Type B pancreatic cell (in vitro differentiated cells): Measurements from ENCODE around the gene KDM6A. TPM values are rescaled to one million over a fixed set of nuclear protein-coding genes. Genes with fewer than 3 reads are reported as not detected.
"Not testable (repeated sequence)": the region's sequence is repeated elsewhere in the genome, so short reads cannot be mapped to it uniquely, and the experiment has no call there.

Experiments used
- DNase-seq: peaks from one replicate; pipeline ENCODE4 v3.0.0; 2021; ENCODE audit warnings: mixed read lengths; ENCODE audit not compliant: unreplicated experiment; ENCODE audit errors: extremely low spot score
- H3K27ac Mint-ChIP-seq: 2 replicates; pipeline ENCODE4 v1.8.0; 2021; ENCODE audit warnings: mild to moderate bottlenecking, mixed read lengths
- H3K27me3 Mint-ChIP-seq: 2 replicates; pipeline ENCODE4 v1.8.0; 2021; ENCODE audit warnings: mixed read lengths
- H3K36me3 Mint-ChIP-seq: 2 replicates; pipeline ENCODE4 v1.8.0; 2021; ENCODE audit warnings: mixed read lengths
- H3K4me1 Mint-ChIP-seq: one replicate; pipeline ENCODE4 v1.8.0; 2021; ENCODE audit warnings: mixed read lengths; ENCODE audit not compliant: unreplicated experiment
- H3K4me3 Mint-ChIP-seq: 2 replicates; pipeline ENCODE4 v1.8.0; 2021; ENCODE audit warnings: mild to moderate bottlenecking, mixed read lengths
- H3K9me3 Mint-ChIP-seq: 2 replicates; pipeline ENCODE4 v1.8.0; 2021; ENCODE audit warnings: mixed read lengths
- total RNA-seq: library from RNA; stranded (reverse); gene quantifications from 2 replicates; pipeline ENCODE4 v1.2.1, GENCODE V29; 2021; ENCODE audit warnings: low replicate concordance
- TF ChIP-seq, protein P1 (sequence below): fragments of 200-600 bp; sonication (generic); conservative IDR thresholded peaks from 2 replicates; pipeline ENCODE4 v1.5.0; 2021; ENCODE audit warnings: antibody characterized with exemption, mild to moderate bottlenecking

Gene KDM6A
- total RNA-seq, 1 donor from 2014 or later: 38.1 TPM

DNA sequence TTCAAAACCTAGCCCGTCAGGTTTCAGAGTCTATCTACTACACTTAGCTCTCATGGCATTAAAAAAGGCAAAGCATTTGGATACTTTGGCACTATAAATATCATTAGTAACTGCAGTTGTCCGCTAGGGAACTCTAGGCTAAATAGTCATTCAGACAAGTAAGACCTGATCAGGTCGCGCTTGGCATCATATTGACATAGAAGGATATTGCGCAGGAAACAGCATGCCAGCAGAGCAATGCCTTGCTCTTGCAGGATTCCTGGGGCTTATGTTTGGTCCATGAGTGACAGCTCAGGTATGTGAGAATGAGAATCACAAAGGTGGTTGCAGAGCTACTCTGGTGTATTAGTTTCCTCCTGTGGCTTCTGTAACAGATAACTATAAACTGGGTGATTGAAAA lies 62.7 kb downstream of the KDM6A start:
- Mint-ChIP-seq H3K27me3 (no peaks in the 10 kb centered on the region), H3K27ac (peak overlapping the region; percentile 55), H3K36me3 (peaks cover 3% of the 10 kb centered on the region), H3K9me3 (peaks cover 3% of the 10 kb centered on the region), H3K4me1 (no peaks in the 10 kb centered on the region), H3K4me3 (no peak overlapping the region)
- TF ChIP-seq, protein P1, sequence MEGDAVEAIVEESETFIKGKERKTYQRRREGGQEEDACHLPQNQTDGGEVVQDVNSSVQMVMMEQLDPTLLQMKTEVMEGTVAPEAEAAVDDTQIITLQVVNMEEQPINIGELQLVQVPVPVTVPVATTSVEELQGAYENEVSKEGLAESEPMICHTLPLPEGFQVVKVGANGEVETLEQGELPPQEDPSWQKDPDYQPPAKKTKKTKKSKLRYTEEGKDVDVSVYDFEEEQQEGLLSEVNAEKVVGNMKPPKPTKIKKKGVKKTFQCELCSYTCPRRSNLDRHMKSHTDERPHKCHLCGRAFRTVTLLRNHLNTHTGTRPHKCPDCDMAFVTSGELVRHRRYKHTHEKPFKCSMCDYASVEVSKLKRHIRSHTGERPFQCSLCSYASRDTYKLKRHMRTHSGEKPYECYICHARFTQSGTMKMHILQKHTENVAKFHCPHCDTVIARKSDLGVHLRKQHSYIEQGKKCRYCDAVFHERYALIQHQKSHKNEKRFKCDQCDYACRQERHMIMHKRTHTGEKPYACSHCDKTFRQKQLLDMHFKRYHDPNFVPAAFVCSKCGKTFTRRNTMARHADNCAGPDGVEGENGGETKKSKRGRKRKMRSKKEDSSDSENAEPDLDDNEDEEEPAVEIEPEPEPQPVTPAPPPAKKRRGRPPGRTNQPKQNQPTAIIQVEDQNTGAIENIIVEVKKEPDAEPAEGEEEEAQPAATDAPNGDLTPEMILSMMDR: no peak
- no peak for DNase-seq

DNA sequence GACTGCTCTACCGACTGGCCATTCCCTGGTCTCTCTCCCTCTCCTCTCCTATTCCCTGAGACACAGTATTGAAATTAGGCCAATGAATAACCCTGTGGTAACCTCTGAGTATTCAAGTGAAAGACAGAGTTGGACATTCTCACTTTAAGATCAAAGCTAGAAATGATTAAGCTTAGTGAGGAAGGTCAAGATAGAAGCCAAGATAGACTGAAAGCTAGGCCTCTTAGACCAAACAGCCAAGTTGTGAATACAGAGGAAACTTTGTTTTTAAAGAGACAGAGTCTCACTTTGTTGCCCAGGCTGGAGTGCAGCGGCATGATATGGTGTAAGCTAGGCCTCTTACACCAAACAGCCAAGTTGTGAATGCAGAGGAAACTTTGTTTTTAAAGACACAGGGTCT lies 64.6 kb downstream of the KDM6A start:
- Mint-ChIP-seq H3K36me3 (peaks cover 3% of the 10 kb centered on the region), H3K4me3 (no peak overlapping the region), H3K9me3 (peaks cover 3% of the 10 kb centered on the region), H3K4me1 (no peaks in the 10 kb centered on the region), H3K27ac (no peak overlapping the region), H3K27me3 (no peaks in the 10 kb centered on the region)
- TF ChIP-seq, protein P1: no peak
- DNase-seq: no peak

DNA sequence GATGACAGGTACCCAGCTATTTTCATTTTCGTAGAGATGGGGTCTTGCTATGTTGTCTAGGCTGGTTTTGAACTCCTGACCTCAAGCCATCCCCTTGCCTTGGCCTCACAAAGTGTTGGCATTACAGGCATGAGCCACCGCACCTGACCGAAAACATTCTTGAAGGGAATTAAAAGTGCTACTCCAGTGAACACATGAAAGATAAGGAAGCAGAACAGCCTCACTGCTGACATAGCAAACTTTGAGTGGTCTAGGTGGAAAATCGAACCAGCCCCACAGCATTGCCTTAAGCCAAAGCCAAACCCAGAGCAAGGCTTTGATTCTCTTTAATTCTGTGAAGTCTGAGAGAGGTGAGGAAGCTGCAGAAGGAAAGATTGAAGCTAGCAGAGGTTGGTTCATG lies 65.1 kb downstream of the KDM6A start:
- peaks cover 3% of the 10 kb centered on the region for H3K9me3 Mint-ChIP-seq
- no peak overlapping the region for H3K27ac Mint-ChIP-seq
- H3K36me3 Mint-ChIP-seq: peaks cover 3% of the 10 kb centered on the region
- H3K4me1 Mint-ChIP-seq: no peaks in the 10 kb centered on the region
- TF ChIP-seq, protein P1: no peak
- no peak overlapping the region for H3K4me3 Mint-ChIP-seq
- no peaks in the 10 kb centered on the region for H3K27me3 Mint-ChIP-seq
- no peak for DNase-seq

DNA sequence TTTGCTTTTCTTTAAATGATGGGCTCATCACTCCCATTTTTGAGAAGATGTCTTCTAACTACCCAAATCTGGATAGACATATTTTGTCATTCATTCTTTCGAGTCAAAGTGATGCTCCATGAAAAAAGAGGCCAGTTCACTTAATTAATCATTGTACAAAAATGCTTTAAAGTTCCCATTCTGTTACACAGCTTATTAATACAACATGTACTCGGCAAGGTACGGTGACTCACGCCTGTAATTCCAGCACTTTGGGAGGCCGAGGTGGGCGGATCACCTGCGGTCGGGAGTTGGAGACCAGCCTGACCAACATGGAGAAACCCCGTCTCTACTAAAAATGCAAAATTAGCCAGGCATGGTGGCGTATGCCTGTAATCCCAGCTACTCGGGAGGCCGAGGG lies 67.6 kb downstream of the KDM6A start:
- H3K27ac Mint-ChIP-seq, H3K27me3 Mint-ChIP-seq, H3K4me1 Mint-ChIP-seq, H3K4me3 Mint-ChIP-seq, H3K9me3 Mint-ChIP-seq, H3K36me3 Mint-ChIP-seq, DNase-seq: not testable (repeated sequence)

DNA sequence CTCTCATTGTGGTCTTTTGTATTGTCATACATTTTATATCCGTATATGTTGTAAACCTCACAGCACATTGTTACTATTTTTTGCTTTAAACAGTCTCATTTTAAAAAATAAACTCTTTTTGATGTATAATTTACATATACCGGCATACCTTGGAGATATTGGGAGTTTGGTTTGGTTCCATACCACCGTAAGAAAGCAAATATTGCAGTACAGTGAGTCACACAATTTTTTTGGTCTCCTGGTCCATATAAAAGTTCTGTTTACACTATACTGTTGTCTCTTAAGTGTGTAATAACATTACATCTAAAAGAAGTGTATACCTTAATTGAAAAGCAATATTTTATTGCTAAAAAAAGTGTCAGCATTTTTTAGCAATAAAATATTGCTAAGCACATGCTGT lies 70.0 kb downstream of the KDM6A start:
- peaks cover 3% of the 10 kb centered on the region for H3K9me3 Mint-ChIP-seq
- H3K27me3 Mint-ChIP-seq: no peaks in the 10 kb centered on the region
- no peak for DNase-seq
- H3K4me1 Mint-ChIP-seq: no peaks in the 10 kb centered on the region
- peaks cover 3% of the 10 kb centered on the region for H3K36me3 Mint-ChIP-seq
- no peak overlapping the region for H3K4me3 Mint-ChIP-seq
- TF ChIP-seq, protein P1: no peak
- no peak overlapping the region for H3K27ac Mint-ChIP-seq

DNA sequence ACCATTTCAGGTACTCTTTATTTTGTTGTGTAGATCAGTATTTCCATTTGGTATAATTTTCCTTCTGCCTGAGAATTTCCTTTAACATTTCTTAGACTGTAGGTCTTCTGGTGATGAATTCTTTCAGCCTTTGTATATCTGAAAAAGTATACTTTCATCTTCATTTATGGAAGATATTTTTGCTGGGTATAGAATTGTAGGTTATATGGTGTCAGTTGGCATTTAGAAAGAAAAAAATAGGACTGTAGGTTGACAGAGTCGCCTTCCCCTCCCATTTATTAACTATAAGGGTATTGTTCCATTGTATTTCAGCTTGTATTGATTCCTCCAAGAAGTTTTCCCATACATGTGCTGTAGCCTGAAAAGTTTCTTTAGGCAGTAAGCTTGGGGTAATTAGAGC lies 71.9 kb downstream of the KDM6A start:
- H3K27me3 Mint-ChIP-seq: no peaks in the 10 kb centered on the region
- H3K4me1 Mint-ChIP-seq: no peaks in the 10 kb centered on the region
- peaks cover 3% of the 10 kb centered on the region for H3K36me3 Mint-ChIP-seq
- peaks cover 7% of the 10 kb centered on the region for H3K9me3 Mint-ChIP-seq
- TF ChIP-seq, protein P1: no peak
- no peak for DNase-seq
- no peak overlapping the region for H3K27ac Mint-ChIP-seq
- no peak overlapping the region for H3K4me3 Mint-ChIP-seq
